GM12878 (cell line): ENCODE measurements around the gene CD244.

ENCODE experiments used
- CREB1 ChIP-seq: IDR thresholded peaks from 2 replicates; pipeline ENCODE4 v1.6.1; 2012; ENCODE audit warnings: low read depth, mild to moderate bottlenecking, inconsistent platforms
- JUND ChIP-seq: IDR thresholded peaks from 2 replicates; pipeline ENCODE4 v1.6.1; 2012; ENCODE audit warnings: low read depth, mild to moderate bottlenecking, low read length, improper control_type of control experiment, moderate library complexity
- PKNOX1 ChIP-seq: fragments of 450-650 bp; IDR thresholded peaks from 2 replicates; pipeline ENCODE4 v1.6.1; 2016; ENCODE audit warnings: mild to moderate bottlenecking
- POLR2A ChIP-seq: IDR thresholded peaks from 2 replicates; pipeline ENCODE4 v1.6.1; 2011; ENCODE audit warnings: low read depth, mild to moderate bottlenecking, low read length
- ZNF24 ChIP-seq: fragments of 450-650 bp; IDR thresholded peaks from 2 replicates; pipeline ENCODE4 v1.6.1; 2017; ENCODE audit warnings: antibody characterized with exemption, mild to moderate bottlenecking
- ZNF274 ChIP-seq: IDR thresholded peaks from one replicate; pipeline ENCODE4 v1.8.0; 2011; ENCODE audit not compliant: insufficient read length, insufficient read depth
- TF ChIP-seq, protein P1 (sequence below): fragments of 450-650 bp; IDR thresholded peaks from 2 replicates; pipeline ENCODE4 v1.6.1; 2014; ENCODE audit warnings: mild to moderate bottlenecking
- TF ChIP-seq, protein P2 (sequence below): IDR thresholded peaks from 2 replicates; pipeline ENCODE4 v1.6.1; 2012; ENCODE audit warnings: mild to moderate bottlenecking, low read depth, low read length
- TF ChIP-seq, protein P3 (sequence below), 3 experiments: IDR thresholded peaks in 2 of 3; conservative IDR thresholded peaks in 1 of 3; 2 replicates each; pipeline ENCODE4 v1.5.1; 2011; ENCODE audit warnings: low read depth in 3 of 3, low read length in 3 of 3, mild to moderate bottlenecking in 3 of 3, control low read depth in 2 of 3, moderate library complexity in 2 of 3, inconsistent platforms in 1 of 3, mixed read lengths in 1 of 3; ENCODE audit not compliant: control insufficient read depth in 2 of 3, insufficient read depth in 1 of 3; ENCODE audit errors: extremely low read depth in 1 of 3

- TF ChIP-seq CREB1 (no peak), ZNF24 (no peak), ZNF274 (no peak), JUND (no peak), PKNOX1 (no peak), POLR2A (no peak)
- TF ChIP-seq, protein P1, sequence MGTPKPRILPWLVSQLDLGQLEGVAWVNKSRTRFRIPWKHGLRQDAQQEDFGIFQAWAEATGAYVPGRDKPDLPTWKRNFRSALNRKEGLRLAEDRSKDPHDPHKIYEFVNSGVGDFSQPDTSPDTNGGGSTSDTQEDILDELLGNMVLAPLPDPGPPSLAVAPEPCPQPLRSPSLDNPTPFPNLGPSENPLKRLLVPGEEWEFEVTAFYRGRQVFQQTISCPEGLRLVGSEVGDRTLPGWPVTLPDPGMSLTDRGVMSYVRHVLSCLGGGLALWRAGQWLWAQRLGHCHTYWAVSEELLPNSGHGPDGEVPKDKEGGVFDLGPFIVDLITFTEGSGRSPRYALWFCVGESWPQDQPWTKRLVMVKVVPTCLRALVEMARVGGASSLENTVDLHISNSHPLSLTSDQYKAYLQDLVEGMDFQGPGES = no peak
- TF ChIP-seq, protein P2, sequence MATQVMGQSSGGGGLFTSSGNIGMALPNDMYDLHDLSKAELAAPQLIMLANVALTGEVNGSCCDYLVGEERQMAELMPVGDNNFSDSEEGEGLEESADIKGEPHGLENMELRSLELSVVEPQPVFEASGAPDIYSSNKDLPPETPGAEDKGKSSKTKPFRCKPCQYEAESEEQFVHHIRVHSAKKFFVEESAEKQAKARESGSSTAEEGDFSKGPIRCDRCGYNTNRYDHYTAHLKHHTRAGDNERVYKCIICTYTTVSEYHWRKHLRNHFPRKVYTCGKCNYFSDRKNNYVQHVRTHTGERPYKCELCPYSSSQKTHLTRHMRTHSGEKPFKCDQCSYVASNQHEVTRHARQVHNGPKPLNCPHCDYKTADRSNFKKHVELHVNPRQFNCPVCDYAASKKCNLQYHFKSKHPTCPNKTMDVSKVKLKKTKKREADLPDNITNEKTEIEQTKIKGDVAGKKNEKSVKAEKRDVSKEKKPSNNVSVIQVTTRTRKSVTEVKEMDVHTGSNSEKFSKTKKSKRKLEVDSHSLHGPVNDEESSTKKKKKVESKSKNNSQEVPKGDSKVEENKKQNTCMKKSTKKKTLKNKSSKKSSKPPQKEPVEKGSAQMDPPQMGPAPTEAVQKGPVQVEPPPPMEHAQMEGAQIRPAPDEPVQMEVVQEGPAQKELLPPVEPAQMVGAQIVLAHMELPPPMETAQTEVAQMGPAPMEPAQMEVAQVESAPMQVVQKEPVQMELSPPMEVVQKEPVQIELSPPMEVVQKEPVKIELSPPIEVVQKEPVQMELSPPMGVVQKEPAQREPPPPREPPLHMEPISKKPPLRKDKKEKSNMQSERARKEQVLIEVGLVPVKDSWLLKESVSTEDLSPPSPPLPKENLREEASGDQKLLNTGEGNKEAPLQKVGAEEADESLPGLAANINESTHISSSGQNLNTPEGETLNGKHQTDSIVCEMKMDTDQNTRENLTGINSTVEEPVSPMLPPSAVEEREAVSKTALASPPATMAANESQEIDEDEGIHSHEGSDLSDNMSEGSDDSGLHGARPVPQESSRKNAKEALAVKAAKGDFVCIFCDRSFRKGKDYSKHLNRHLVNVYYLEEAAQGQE = no peak
- TF ChIP-seq, protein P3, sequence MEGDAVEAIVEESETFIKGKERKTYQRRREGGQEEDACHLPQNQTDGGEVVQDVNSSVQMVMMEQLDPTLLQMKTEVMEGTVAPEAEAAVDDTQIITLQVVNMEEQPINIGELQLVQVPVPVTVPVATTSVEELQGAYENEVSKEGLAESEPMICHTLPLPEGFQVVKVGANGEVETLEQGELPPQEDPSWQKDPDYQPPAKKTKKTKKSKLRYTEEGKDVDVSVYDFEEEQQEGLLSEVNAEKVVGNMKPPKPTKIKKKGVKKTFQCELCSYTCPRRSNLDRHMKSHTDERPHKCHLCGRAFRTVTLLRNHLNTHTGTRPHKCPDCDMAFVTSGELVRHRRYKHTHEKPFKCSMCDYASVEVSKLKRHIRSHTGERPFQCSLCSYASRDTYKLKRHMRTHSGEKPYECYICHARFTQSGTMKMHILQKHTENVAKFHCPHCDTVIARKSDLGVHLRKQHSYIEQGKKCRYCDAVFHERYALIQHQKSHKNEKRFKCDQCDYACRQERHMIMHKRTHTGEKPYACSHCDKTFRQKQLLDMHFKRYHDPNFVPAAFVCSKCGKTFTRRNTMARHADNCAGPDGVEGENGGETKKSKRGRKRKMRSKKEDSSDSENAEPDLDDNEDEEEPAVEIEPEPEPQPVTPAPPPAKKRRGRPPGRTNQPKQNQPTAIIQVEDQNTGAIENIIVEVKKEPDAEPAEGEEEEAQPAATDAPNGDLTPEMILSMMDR (IDR thresholded peaks at IDR 0.05 in 2 of 3, conservative IDR thresholded peaks at IDR 0.05 in 1 of 3; ENCODE audit: control insufficient read depth in 2 of 3, extremely low read depth in 1 of 3, insufficient read depth in 1 of 3, low read depth in 3 of 3, low read length in 3 of 3) = no peak
Observed at GRCh38 chr1:160864173-160864572, 1.5 kb upstream of the CD244 start.
